ENCODE measurements around the gene SEC31A.
"Not testable (repeated sequence)": the region's sequence is repeated elsewhere in the genome, so short reads cannot be mapped to it uniquely, and the experiment has no call there.

- TF ChIP-seq, protein P1, sequence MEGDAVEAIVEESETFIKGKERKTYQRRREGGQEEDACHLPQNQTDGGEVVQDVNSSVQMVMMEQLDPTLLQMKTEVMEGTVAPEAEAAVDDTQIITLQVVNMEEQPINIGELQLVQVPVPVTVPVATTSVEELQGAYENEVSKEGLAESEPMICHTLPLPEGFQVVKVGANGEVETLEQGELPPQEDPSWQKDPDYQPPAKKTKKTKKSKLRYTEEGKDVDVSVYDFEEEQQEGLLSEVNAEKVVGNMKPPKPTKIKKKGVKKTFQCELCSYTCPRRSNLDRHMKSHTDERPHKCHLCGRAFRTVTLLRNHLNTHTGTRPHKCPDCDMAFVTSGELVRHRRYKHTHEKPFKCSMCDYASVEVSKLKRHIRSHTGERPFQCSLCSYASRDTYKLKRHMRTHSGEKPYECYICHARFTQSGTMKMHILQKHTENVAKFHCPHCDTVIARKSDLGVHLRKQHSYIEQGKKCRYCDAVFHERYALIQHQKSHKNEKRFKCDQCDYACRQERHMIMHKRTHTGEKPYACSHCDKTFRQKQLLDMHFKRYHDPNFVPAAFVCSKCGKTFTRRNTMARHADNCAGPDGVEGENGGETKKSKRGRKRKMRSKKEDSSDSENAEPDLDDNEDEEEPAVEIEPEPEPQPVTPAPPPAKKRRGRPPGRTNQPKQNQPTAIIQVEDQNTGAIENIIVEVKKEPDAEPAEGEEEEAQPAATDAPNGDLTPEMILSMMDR (IDR thresholded peaks at IDR 0.05; ENCODE audit: low read length): not testable (repeated sequence)
- TF ChIP-seq EZH2 (optimal IDR thresholded peaks at IDR 0.05; ENCODE audit: low read depth, low read length); EZH2phosphoT487 (IDR thresholded peaks at IDR 0.05; ENCODE audit: low read length): not testable (repeated sequence)
Observed at GRCh38 chr4:82913968-82914367, 23.0 kb upstream of the SEC31A start.
